ENCODE measurements around the gene RAP1A.

Gene RAP1A

GRCh38 chr1:111633736-111634247 lies 14.2 kb downstream of the RAP1A start:
- no peak for TF ChIP-seq CTCF (IDR thresholded peaks at IDR 0.05; ENCODE audit: low read depth, low read length)
- in situ Hi-C loops (cut with HindIII; ENCODE audit: low sequenced_read_pairs), result no loop called here
- DNase-seq (ENCODE audit: low read depth, low spot score), result no peak
- H3K4me3 ChIP-seq (ENCODE audit: low read depth, low read length), result no peak overlapping the region

- no peak overlapping the region for H3K4me3 ChIP-seq (ENCODE audit: low read depth, low read length)
- in situ Hi-C loops (cut with HindIII; ENCODE audit: low sequenced_read_pairs), result no loop called here
- no peak for DNase-seq (ENCODE audit: low read depth, low spot score)
- no peak for TF ChIP-seq CTCF (IDR thresholded peaks at IDR 0.05; ENCODE audit: low read depth, low read length)
Observed at GRCh38 chr1:111635324-111636009, 15.9 kb downstream of the RAP1A start.

- in situ Hi-C loops (cut with HindIII; ENCODE audit: low sequenced_read_pairs), result no loop called here
- DNase-seq (ENCODE audit: low read depth, low spot score), result no peak
- no peak for TF ChIP-seq CTCF (IDR thresholded peaks at IDR 0.05; ENCODE audit: low read depth, low read length)
- no peak overlapping the region for H3K4me3 ChIP-seq (ENCODE audit: low read depth, low read length)
Observed at GRCh38 chr1:111638320-111638719, 18.7 kb downstream of the RAP1A start.

GRCh38 chr1:111639602-111640198 lies 20.1 kb downstream of the RAP1A start:
- no peak for TF ChIP-seq CTCF (IDR thresholded peaks at IDR 0.05; ENCODE audit: low read depth, low read length)
- in situ Hi-C loops (cut with HindIII; ENCODE audit: low sequenced_read_pairs), result no loop called here
- no peak for DNase-seq (ENCODE audit: low read depth, low spot score)
- no peak overlapping the region for H3K4me3 ChIP-seq (ENCODE audit: low read depth, low read length)

GRCh38 chr1:111643097-111643496 lies 23.5 kb downstream of the RAP1A start:
- in situ Hi-C loops (cut with HindIII; ENCODE audit: low sequenced_read_pairs), result no loop called here
- no peak for DNase-seq (ENCODE audit: low read depth, low spot score)
- TF ChIP-seq CTCF (IDR thresholded peaks at IDR 0.05; ENCODE audit: low read depth, low read length), result no peak
- H3K4me3 ChIP-seq (ENCODE audit: low read depth, low read length), result no peak overlapping the region

GRCh38 chr1:111643696-111644095 lies 24.1 kb downstream of the RAP1A start:
- in situ Hi-C loops (cut with HindIII; ENCODE audit: low sequenced_read_pairs), result no loop called here
- no peak for DNase-seq (ENCODE audit: low read depth, low spot score)
- no peak overlapping the region for H3K4me3 ChIP-seq (ENCODE audit: low read depth, low read length)
- TF ChIP-seq CTCF (IDR thresholded peaks at IDR 0.05; ENCODE audit: low read depth, low read length), result no peak
